Natural killer cell (primary cell): ENCODE data around the gene PKP1. TPM values are rescaled to one million over a fixed set of nuclear protein-coding genes. Genes with fewer than 3 reads are reported as not detected.

Experiments used
- ATAC-seq, 3 donors: fragments of 150-1000 bp in 2 of 3; fragments of 200-7000 bp in 1 of 3; cut with Tn5 transposase; 1 replicate in 1 of 3; 2 replicates in 2 of 3; pipeline ENCODE4 v1.10.0; 2021; ENCODE audit warnings: mild to moderate bottlenecking in 2 of 3, moderate library complexity in 2 of 3
- DNase-seq, 2 donors: peaks; one replicate each; pipeline versions ENCODE4 v3.0.0 to v3.0.0-alpha.2; 2013 to 2021; ENCODE audit warnings: mixed read lengths in 1 of 2
- H3K27ac ChIP-seq: one replicate; pipeline ENCODE4 v1.5.1; 2013; ENCODE audit warnings: mild to moderate bottlenecking, low read length
- H3K27me3 ChIP-seq: one replicate; pipeline ENCODE4 v1.6.1; 2013; ENCODE audit warnings: low read length; ENCODE audit not compliant: control insufficient read depth, insufficient read depth
- H3K36me3 ChIP-seq: one replicate; pipeline ENCODE4 v1.6.1; 2013; ENCODE audit warnings: low read length; ENCODE audit not compliant: control insufficient read depth, insufficient read depth
- H3K4me1 ChIP-seq: one replicate; pipeline ENCODE4 v1.6.1; 2013; ENCODE audit warnings: low read length; ENCODE audit not compliant: control insufficient read depth, insufficient read depth
- H3K4me3 ChIP-seq: one replicate; pipeline ENCODE4 v1.5.1; 2013; ENCODE audit warnings: low read length
- H3K9me3 ChIP-seq: one replicate; pipeline ENCODE4 v1.6.1; 2013; ENCODE audit warnings: low read length; ENCODE audit not compliant: control insufficient read depth, insufficient read depth
- H3K27ac Mint-ChIP-seq, 2 donors: one replicate each; pipeline ENCODE4 v1.8.0; 2022; ENCODE audit warnings: mild to moderate bottlenecking in 2 of 2, mixed read lengths in 2 of 2, moderate library complexity in 1 of 2
- H3K27me3 Mint-ChIP-seq, 2 donors: one replicate each; pipeline ENCODE4 v1.8.0; 2022; ENCODE audit warnings: low read depth in 2 of 2, mixed read lengths in 2 of 2
- H3K36me3 Mint-ChIP-seq: one replicate; pipeline ENCODE4 v1.8.0; 2022; ENCODE audit warnings: mixed read lengths
- H3K4me1 Mint-ChIP-seq, 2 donors: one replicate each; pipeline ENCODE4 v1.8.0; 2022; ENCODE audit warnings: mixed read lengths in 2 of 2
- H3K4me3 Mint-ChIP-seq: one replicate; pipeline ENCODE4 v1.8.0; 2022; ENCODE audit warnings: mild to moderate bottlenecking, moderate library complexity, mixed read lengths
- H3K9me3 Mint-ChIP-seq, 2 donors: one replicate each; pipeline ENCODE4 v1.8.0; 2022; ENCODE audit warnings: mixed read lengths in 2 of 2
- WGBS: methylation state at CpG from one replicate; pipeline ENCODE4 v1.1.7; 2013; ENCODE audit warnings: missing lambda C conversion rate; ENCODE audit not compliant: insufficient coverage; 5-methylcytosine and 5-hydroxymethylcytosine counted together
- intact Hi-C: fragments of 100-400 bp; cut with micrococcal nuclease; formaldehyde crosslinking; loops from one replicate; pipeline ENCODE4 v1.14.2; 2022
- total RNA-seq, 4 donors: library from RNA; stranded (reverse); fragments of 120-200 nt in 1 of 4; gene quantifications; one replicate each; pipeline versions ENCODE4 v1.2.3 to v1.2.4, GENCODE V29; 2013 to 2022
- TF ChIP-seq, protein P1 (sequence below): fragments of 200-600 bp; IDR thresholded peaks from one replicate; pipeline ENCODE4 v1.8.0; 2022; ENCODE audit warnings: antibody characterized with exemption

Gene PKP1
- total RNA-seq, 3 donors from 2014 or later (not counting 1 experiment from before 2014, with no cell fraction given), result not detected

DNA sequence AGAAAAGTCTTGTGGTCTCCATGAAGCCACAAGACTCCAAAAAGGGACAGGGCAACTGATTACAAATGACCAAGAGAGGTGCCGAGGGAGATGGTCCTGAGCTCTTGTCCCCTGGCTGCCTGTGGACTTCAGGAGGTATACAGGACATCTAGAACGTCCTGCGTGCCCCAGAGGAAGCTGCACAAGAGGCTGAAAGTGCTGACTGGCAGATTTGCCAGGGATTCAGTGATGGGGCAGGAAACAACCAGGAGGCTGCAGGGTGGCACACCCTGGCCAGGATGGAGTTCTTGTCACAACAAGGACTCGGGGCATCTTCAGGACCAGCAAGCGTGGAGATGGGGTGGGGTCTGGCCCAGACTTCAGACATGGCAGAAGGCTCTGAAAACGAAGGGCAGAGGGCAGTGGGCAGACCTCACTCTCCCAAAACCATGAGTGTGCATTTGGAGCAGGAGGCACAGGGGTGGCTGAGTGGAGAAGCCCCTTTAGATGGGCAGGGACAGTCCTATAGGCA lies 13.4 kb upstream of the PKP1 start:
- Mint-ChIP-seq H3K4me3 (no peak overlapping the region), H3K4me1 (no peaks in the 10 kb centered on the region), H3K36me3 (no peaks in the 10 kb centered on the region), H3K27ac (no peak overlapping the region), H3K9me3 (no peaks in the 10 kb centered on the region), H3K27me3 (peaks cover 19 to 39% of the 10 kb centered on the region in 2 donors)
- TF ChIP-seq, protein P1, sequence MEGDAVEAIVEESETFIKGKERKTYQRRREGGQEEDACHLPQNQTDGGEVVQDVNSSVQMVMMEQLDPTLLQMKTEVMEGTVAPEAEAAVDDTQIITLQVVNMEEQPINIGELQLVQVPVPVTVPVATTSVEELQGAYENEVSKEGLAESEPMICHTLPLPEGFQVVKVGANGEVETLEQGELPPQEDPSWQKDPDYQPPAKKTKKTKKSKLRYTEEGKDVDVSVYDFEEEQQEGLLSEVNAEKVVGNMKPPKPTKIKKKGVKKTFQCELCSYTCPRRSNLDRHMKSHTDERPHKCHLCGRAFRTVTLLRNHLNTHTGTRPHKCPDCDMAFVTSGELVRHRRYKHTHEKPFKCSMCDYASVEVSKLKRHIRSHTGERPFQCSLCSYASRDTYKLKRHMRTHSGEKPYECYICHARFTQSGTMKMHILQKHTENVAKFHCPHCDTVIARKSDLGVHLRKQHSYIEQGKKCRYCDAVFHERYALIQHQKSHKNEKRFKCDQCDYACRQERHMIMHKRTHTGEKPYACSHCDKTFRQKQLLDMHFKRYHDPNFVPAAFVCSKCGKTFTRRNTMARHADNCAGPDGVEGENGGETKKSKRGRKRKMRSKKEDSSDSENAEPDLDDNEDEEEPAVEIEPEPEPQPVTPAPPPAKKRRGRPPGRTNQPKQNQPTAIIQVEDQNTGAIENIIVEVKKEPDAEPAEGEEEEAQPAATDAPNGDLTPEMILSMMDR, result no peak
- Histone ChIP-seq H3K9me3 (no peaks in the 10 kb centered on the region), H3K4me3 (no peak overlapping the region), H3K27me3 (no peaks in the 10 kb centered on the region), H3K4me1 (no peaks in the 10 kb centered on the region), H3K36me3 (no peaks in the 10 kb centered on the region), H3K27ac (no peak overlapping the region)
- no peak for ATAC-seq
- no peak for DNase-seq
- 70% methylated on average over 6 of the region's 6 CpGs for WGBS
- intact Hi-C loops, result no loop called here

- H3K27ac Mint-ChIP-seq, result no peak overlapping the region
- no peaks in the 10 kb centered on the region for H3K9me3 Mint-ChIP-seq
- H3K4me3 Mint-ChIP-seq, result no peak overlapping the region
- Histone ChIP-seq H3K36me3 (no peaks in the 10 kb centered on the region), H3K4me3 (no peak overlapping the region), H3K4me1 (no peaks in the 10 kb centered on the region), H3K27me3 (no peaks in the 10 kb centered on the region), H3K9me3 (no peaks in the 10 kb centered on the region), H3K27ac (no peak overlapping the region)
- ATAC-seq, result no peak
- no peaks in the 10 kb centered on the region for H3K36me3 Mint-ChIP-seq
- peaks cover 19 to 39% of the 10 kb centered on the region in 2 donors for H3K27me3 Mint-ChIP-seq
- intact Hi-C loops, result no loop called here
- no peaks in the 10 kb centered on the region for H3K4me1 Mint-ChIP-seq
- 80% methylated on average over 5 of the region's 6 CpGs for WGBS
- no peak for DNase-seq
- TF ChIP-seq, protein P1, result no peak
Observed at GRCh38 chr1:201270616-201271390, 12.5 kb upstream of the PKP1 start.

GRCh38 chr1:201272799-201273198 lies 10.5 kb upstream of the PKP1 start:
- Mint-ChIP-seq H3K4me3 (no peak overlapping the region), H3K27ac (no peak overlapping the region), H3K4me1 (no peaks in the 10 kb centered on the region), H3K36me3 (no peaks in the 10 kb centered on the region), H3K9me3 (no peaks in the 10 kb centered on the region), H3K27me3 (peaks cover 6 to 21% of the 10 kb centered on the region in 2 donors)
- no peak overlapping the region for H3K4me3 ChIP-seq
- H3K27me3 ChIP-seq, result no peaks in the 10 kb centered on the region
- TF ChIP-seq, protein P1, result no peak
- intact Hi-C loops, result no loop called here
- no peaks in the 10 kb centered on the region for H3K36me3 ChIP-seq
- no peaks in the 10 kb centered on the region for H3K4me1 ChIP-seq
- WGBS, result 91% methylated on average over 10 of the region's 10 CpGs
- no peak overlapping the region for H3K27ac ChIP-seq
- H3K9me3 ChIP-seq, result no peaks in the 10 kb centered on the region
- DNase-seq (no peak), ATAC-seq (no peak)
